ENCODE data around the gene RBM45.
"Not testable (repeated sequence)": the region's sequence is repeated elsewhere in the genome, so short reads cannot be mapped to it uniquely, and the experiment has no call there.

RBM45 gene

GRCh38 chr2:178112202-178113152 is at the start of gene RBM45:
TSS of gene RBM45 (plus strand) at chr2:178112437. CDS start at chr2:178112547, 110 bp downstream.
- peak; percentile 96 for DNase-seq

- no peak for DNase-seq
Measured at GRCh38 chr2:178066324-178066723, 45.9 kb upstream of the RBM45 start.

- no peak for DNase-seq
Measured at GRCh38 chr2:178066890-178067669, 45.2 kb upstream of the RBM45 start.

- no peak for DNase-seq
Measured at GRCh38 chr2:178068823-178069454, 43.3 kb upstream of the RBM45 start.

- DNase-seq: no peak
Measured at GRCh38 chr2:178069551-178069950, 42.7 kb upstream of the RBM45 start.

- DNase-seq: no peak
Measured at GRCh38 chr2:178070824-178071223, 41.4 kb upstream of the RBM45 start.

- DNase-seq: no peak
Measured at GRCh38 chr2:178072000-178072382, 40.2 kb upstream of the RBM45 start.

- DNase-seq: peak; percentile 90
Measured at GRCh38 chr2:178072383-178073301, 39.6 kb upstream of the RBM45 start, which contains the start of gene PDE11A. TSS of gene PDE11A (minus strand) at chr2:178072777. CDS start at chr2:178072437, 340 bp downstream.

- DNase-seq: peak; percentile 42
Measured at GRCh38 chr2:178074123-178075005, 37.9 kb upstream of the RBM45 start.

- DNase-seq: no peak
Measured at GRCh38 chr2:178075006-178075326, 37.3 kb upstream of the RBM45 start.

- DNase-seq: no peak
Measured at GRCh38 chr2:178076130-178076529, 36.1 kb upstream of the RBM45 start.

GRCh38 chr2:178079279-178079678 is 33.0 kb upstream of the RBM45 start:
- DNase-seq: not testable (repeated sequence)

GRCh38 chr2:178082408-178083045 is 29.7 kb upstream of the RBM45 start:
- DNase-seq: no peak

- no peak for DNase-seq
Measured at GRCh38 chr2:178084273-178084672, 28.0 kb upstream of the RBM45 start.

- no peak for DNase-seq
Measured at GRCh38 chr2:178088774-178089270, 23.4 kb upstream of the RBM45 start.

- DNase-seq: no peak
Measured at GRCh38 chr2:178093471-178093870, 18.8 kb upstream of the RBM45 start.

- DNase-seq: no peak
Measured at GRCh38 chr2:178101321-178102079, 10.7 kb upstream of the RBM45 start.

GRCh38 chr2:178105566-178105965 is 6.7 kb upstream of the RBM45 start:
- no peak for DNase-seq

GRCh38 chr2:178106053-178106452 is 6.2 kb upstream of the RBM45 start:
- DNase-seq: no peak

- DNase-seq: no peak
Measured at GRCh38 chr2:178108176-178108575, 4.1 kb upstream of the RBM45 start.

Measured in hematopoietic multipotent progenitor cell treated with erythropoietin and hydrocortisone succinate and interleukin-3 and kit ligand, for 4 days (in vitro differentiated cells).